ENCODE measurements around the gene TENT5C. TPM values are rescaled to one million over a fixed set of nuclear protein-coding genes. Genes with fewer than 3 reads are reported as not detected.

TENT5C gene
- total RNA-seq, 3 donors from 2014 or later = 4.0 to 10.2 (median 10.2) TPM

DNA sequence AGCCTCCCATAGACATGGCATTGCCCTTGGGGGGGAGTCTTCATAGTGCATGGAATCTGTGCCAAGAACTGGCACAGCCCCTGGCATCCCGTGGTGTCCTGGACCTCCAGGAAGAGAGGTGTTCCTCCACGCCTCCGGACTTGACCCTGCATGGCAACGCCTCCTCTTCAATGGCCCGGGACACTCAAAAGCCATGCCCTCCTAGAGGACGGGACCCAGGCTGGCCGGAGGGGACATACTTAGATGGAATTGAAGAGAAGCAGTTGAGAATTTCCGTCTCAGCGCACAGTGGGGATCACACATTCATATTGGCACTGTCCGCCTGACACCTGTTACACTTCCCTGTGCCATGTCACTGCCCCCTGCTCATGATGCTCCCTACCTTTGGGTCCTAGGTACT lies 38.4 kb upstream of the TENT5C start:
- TF ChIP-seq POLR2AphosphoS5 (IDR thresholded peaks at IDR 0.05) (no peak), POLR2A (IDR thresholded peaks at IDR 0.05) (no peak)
- TF ChIP-seq, protein P1, sequence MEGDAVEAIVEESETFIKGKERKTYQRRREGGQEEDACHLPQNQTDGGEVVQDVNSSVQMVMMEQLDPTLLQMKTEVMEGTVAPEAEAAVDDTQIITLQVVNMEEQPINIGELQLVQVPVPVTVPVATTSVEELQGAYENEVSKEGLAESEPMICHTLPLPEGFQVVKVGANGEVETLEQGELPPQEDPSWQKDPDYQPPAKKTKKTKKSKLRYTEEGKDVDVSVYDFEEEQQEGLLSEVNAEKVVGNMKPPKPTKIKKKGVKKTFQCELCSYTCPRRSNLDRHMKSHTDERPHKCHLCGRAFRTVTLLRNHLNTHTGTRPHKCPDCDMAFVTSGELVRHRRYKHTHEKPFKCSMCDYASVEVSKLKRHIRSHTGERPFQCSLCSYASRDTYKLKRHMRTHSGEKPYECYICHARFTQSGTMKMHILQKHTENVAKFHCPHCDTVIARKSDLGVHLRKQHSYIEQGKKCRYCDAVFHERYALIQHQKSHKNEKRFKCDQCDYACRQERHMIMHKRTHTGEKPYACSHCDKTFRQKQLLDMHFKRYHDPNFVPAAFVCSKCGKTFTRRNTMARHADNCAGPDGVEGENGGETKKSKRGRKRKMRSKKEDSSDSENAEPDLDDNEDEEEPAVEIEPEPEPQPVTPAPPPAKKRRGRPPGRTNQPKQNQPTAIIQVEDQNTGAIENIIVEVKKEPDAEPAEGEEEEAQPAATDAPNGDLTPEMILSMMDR (IDR thresholded peaks at IDR 0.05) = no peak
- Histone ChIP-seq H3K36me3 (no peaks in the 10 kb centered on the region), H3K27ac (no peak overlapping the region), H3K27me3 (no peaks in the 10 kb centered on the region), H3K9me3 (no peaks in the 10 kb centered on the region), H3K4me3 (no peak overlapping the region), H3K4me1 (no peaks in the 10 kb centered on the region)
- intact Hi-C loops (cut with DNase I; ENCODE audit: low total_unique reads) = loop anchor here (5.0 kb wide), 1 partner anchor 600 kb away; no protein-coding TSS in a partner anchor
- DNase-seq (ENCODE audit: low spot score in 2 of 2) = no peak

GRCh38 chr1:117567976-117568375 lies 37.9 kb upstream of the TENT5C start:
- TF ChIP-seq POLR2AphosphoS5 (IDR thresholded peaks at IDR 0.05) = no peak
- TF ChIP-seq, protein P1 (IDR thresholded peaks at IDR 0.05) = no peak
- no peak for TF ChIP-seq POLR2A (IDR thresholded peaks at IDR 0.05)
- no peak for DNase-seq (ENCODE audit: low spot score in 2 of 2)

DNA sequence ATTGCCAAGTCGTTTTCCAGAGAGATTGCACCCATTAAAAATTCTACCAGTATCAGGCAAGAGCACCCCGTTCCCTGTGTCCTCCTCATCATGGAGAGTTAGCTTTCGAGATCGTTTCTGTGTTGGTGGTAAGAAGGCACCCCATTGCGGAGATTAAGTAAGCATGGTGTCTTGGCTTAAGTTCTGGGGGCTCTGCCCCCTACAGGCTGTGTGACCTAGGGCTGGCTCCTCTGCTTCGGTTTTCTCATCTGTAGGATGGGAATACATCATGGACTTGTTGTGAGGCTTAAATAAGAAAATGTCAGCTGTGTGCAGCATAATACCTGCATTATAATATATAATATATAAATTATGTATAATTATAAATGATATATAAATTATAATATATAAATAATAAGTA lies 36.8 kb upstream of the TENT5C start:
- Histone ChIP-seq H3K9me3 (no peaks in the 10 kb centered on the region), H3K4me1 (no peaks in the 10 kb centered on the region), H3K27ac (no peak overlapping the region), H3K4me3 (no peak overlapping the region), H3K27me3 (no peaks in the 10 kb centered on the region), H3K36me3 (no peaks in the 10 kb centered on the region)
- DNase-seq (ENCODE audit: low spot score in 2 of 2) = no peak
- intact Hi-C loops (cut with DNase I; ENCODE audit: low total_unique reads) = loop anchor here (5.0 kb wide), 1 partner anchor 602 kb away; no protein-coding TSS in a partner anchor
- TF ChIP-seq POLR2A (IDR thresholded peaks at IDR 0.05) (no peak), POLR2AphosphoS5 (IDR thresholded peaks at IDR 0.05) (no peak)
- TF ChIP-seq, protein P1 (IDR thresholded peaks at IDR 0.05) = no peak

More at GRCh38 chr1:117567976-117568375, 37.9 kb upstream of the TENT5C start:
- H3K27ac ChIP-seq = no peak overlapping the region
- H3K36me3 ChIP-seq = no peaks in the 10 kb centered on the region
- intact Hi-C loops (cut with DNase I; ENCODE audit: low total_unique reads) = loop anchor here (5.0 kb wide), 1 partner anchor 601 kb away; no protein-coding TSS in a partner anchor
- H3K9me3 ChIP-seq = no peaks in the 10 kb centered on the region
- no peaks in the 10 kb centered on the region for H3K27me3 ChIP-seq
- no peak overlapping the region for H3K4me3 ChIP-seq
- no peaks in the 10 kb centered on the region for H3K4me1 ChIP-seq

DNA sequence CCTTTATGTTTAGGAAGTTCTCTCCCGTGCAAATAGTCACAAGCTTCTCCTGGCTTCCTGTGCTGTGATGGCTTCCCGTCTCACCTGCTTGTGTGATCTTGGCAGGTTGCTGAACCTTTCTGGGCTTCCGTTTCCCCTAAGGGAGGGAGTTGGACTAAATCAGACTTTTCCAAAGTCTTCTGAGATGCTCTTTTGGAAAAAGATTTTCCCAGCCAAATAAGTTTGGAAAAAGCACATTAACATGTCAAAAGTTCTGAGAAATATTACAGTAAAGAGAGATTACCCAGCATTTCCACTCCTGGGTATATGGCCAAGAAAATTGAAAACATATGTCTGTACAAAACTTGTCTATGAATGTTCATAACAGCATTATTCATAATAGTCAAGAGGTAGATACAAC lies 36.0 kb upstream of the TENT5C start:
- H3K27ac ChIP-seq = no peak overlapping the region
- no peaks in the 10 kb centered on the region for H3K36me3 ChIP-seq
- H3K4me3 ChIP-seq = no peak overlapping the region
- no peak for DNase-seq (ENCODE audit: low spot score in 2 of 2)
- TF ChIP-seq, protein P1 (IDR thresholded peaks at IDR 0.05) = no peak
- TF ChIP-seq POLR2A (IDR thresholded peaks at IDR 0.05) (no peak), POLR2AphosphoS5 (IDR thresholded peaks at IDR 0.05) (no peak)
- no peaks in the 10 kb centered on the region for H3K9me3 ChIP-seq
- no peaks in the 10 kb centered on the region for H3K4me1 ChIP-seq
- H3K27me3 ChIP-seq = no peaks in the 10 kb centered on the region
- intact Hi-C loops (cut with DNase I; ENCODE audit: low total_unique reads) = loop anchor here (5.0 kb wide), 1 partner anchor 603 kb away; no protein-coding TSS in a partner anchor

- H3K27ac ChIP-seq = peak overlapping the region; percentile 48 to 66
- TF ChIP-seq POLR2AphosphoS5 (IDR thresholded peaks at IDR 0.05) (no peak), POLR2A (IDR thresholded peaks at IDR 0.05) (no peak)
- TF ChIP-seq, protein P1 (IDR thresholded peaks at IDR 0.05) = no peak
These were observed 34.8 kb upstream of the TENT5C start for GRCh38 chr1:117570988-117571409.

More at GRCh38 chr1:117570988-117571409, 34.8 kb upstream of the TENT5C start:
- no peaks in the 10 kb centered on the region for H3K4me1 ChIP-seq
- no peaks in the 10 kb centered on the region for H3K36me3 ChIP-seq
- H3K4me3 ChIP-seq = no peak overlapping the region
- no peaks in the 10 kb centered on the region for H3K27me3 ChIP-seq
- peak; percentile 37 to 53 for DNase-seq (ENCODE audit: low spot score in 2 of 2)
- H3K9me3 ChIP-seq = no peaks in the 10 kb centered on the region
- intact Hi-C loops (cut with DNase I; ENCODE audit: low total_unique reads) = no loop called here

Data from breast epithelium (tissue), 4 donors.